Measurements from ENCODE around the gene ABO. TPM values are rescaled to one million over a fixed set of nuclear protein-coding genes. Genes with fewer than 3 reads are reported as not detected.
"Not testable (repeated sequence)": the region's sequence is repeated elsewhere in the genome, so short reads cannot be mapped to it uniquely, and the experiment has no call there.

Gene ABO
- total and polyA plus RNA-seq, 2 of the 8 experiments (the other 6 are each of a cell fraction or from before 2014, with no cell fraction given) = 0.03 TPM; not detected in 1

GRCh38 chr9:133231934-133232568 is 43.0 kb downstream of the ABO start:
- not testable (repeated sequence) for H3K9ac ChIP-seq (replicated peaks in 1 of 4; ENCODE audit: extremely low read depth in 1 of 4, low read depth in 3 of 4, low read length in 3 of 4); H3K56ac ChIP-seq (replicated peaks; ENCODE audit: insufficient read length, low read depth, low read length); H3K27ac ChIP-seq (ENCODE audit: low read depth, low read length); H2AFZ ChIP-seq (ENCODE audit: low read length); H3K79me2 ChIP-seq (ENCODE audit: control insufficient read depth in 1 of 2, insufficient read depth in 2 of 2, low read length in 2 of 2); H3K23ac ChIP-seq (ENCODE audit: insufficient read length); H3K36me3 ChIP-seq (ENCODE audit: control insufficient read depth in 2 of 4, insufficient read depth in 4 of 4, low read length in 3 of 4); H4K20me1 ChIP-seq (replicated peaks in 1 of 2; ENCODE audit: control insufficient read depth in 1 of 2, insufficient read depth in 2 of 2, low read length in 2 of 2); H3K4me1 ChIP-seq (replicated peaks in 1 of 4; ENCODE audit: control insufficient read depth in 3 of 4, insufficient read depth in 4 of 4, low read length in 3 of 4); H3K23me2 ChIP-seq (ENCODE audit: low read depth, low read length); H2BK120ac ChIP-seq (replicated peaks; ENCODE audit: low read depth, low read length); H3K18ac ChIP-seq (ENCODE audit: extremely low read depth, low read length); H3K4ac ChIP-seq (replicated peaks; ENCODE audit: insufficient read length, low read depth, low read length); H2BK5ac ChIP-seq (ENCODE audit: low read depth, low read length); FAIRE-seq; H4K8ac ChIP-seq (ENCODE audit: extremely low read depth, insufficient read depth, low read length); H3K27me3 ChIP-seq (replicated peaks in 1 of 4; ENCODE audit: control insufficient read depth in 3 of 4, extremely low read depth in 1 of 4, insufficient read depth in 3 of 4, low read length in 3 of 4); H4K5ac ChIP-seq (ENCODE audit: insufficient read length, low read depth, low read length); H3K4me2 ChIP-seq (ENCODE audit: insufficient read depth in 1 of 2, low read depth in 2 of 2, low read length in 2 of 2); H3K14ac ChIP-seq (ENCODE audit: insufficient read length); H4K91ac ChIP-seq (replicated peaks; ENCODE audit: insufficient read length, low read length); H3K9me3 ChIP-seq (ENCODE audit: insufficient read depth in 2 of 2, low read depth in 1 of 2, low read length in 1 of 2); H3K4me3 ChIP-seq (ENCODE audit: extremely low read depth in 1 of 4, insufficient read depth in 2 of 4, low read depth in 3 of 4, low read length in 4 of 4); H2BK12ac ChIP-seq (ENCODE audit: low read depth, low read length); H2BK20ac ChIP-seq (ENCODE audit: low read length); H2AK5ac ChIP-seq (ENCODE audit: low read depth, low read length); H3K79me1 ChIP-seq (ENCODE audit: low read depth, low read length); H2BK15ac ChIP-seq (ENCODE audit: low read length)
- CTCF ChIA-PET (ENCODE audit: partially characterized antibody) = interaction anchor here (0.7 to 1.3 kb wide), 2 partner anchors 43 to 44 kb away, joined by 3 read pairs; partner anchors contain the start of gene ABO
- POLR2A ChIA-PET (ENCODE audit: partially characterized antibody) = interaction anchor here (0.6 kb wide), 1 partner anchor 9 kb away, joined by 4 read pairs; no protein-coding TSS in a partner anchor
- 91% methylated on average over 24 of the region's 24 CpGs; no CpG with 5 or more reads in 1 of the 2 experiments for WGBS, 2 experiments (ENCODE audit: extremely low coverage in 1 of 2, insufficient coverage in 1 of 2, insufficient read length in 1 of 2, insufficient replicate concordance in 2 of 2, low coverage in 1 of 2, low lambda C conversion rate in 2 of 2, missing lambda C conversion rate in 1 of 2)
- DNase-seq (ENCODE audit: low read depth in 1 of 2, low spot score in 2 of 2) = peak in 1 of 2 experiments; percentile 16

GRCh38 chr9:133230514-133230913 is 44.5 kb downstream of the ABO start:
- H3K9ac ChIP-seq (replicated peaks in 1 of 4; ENCODE audit: extremely low read depth in 1 of 4, low read depth in 3 of 4, low read length in 3 of 4); H4K8ac ChIP-seq (ENCODE audit: extremely low read depth, insufficient read depth, low read length); H3K79me1 ChIP-seq (ENCODE audit: low read depth, low read length); H4K91ac ChIP-seq (replicated peaks; ENCODE audit: insufficient read length, low read length); H2BK120ac ChIP-seq (replicated peaks; ENCODE audit: low read depth, low read length); H2BK5ac ChIP-seq (ENCODE audit: low read depth, low read length); H3K14ac ChIP-seq (ENCODE audit: insufficient read length); H2BK12ac ChIP-seq (ENCODE audit: low read depth, low read length); H3K23me2 ChIP-seq (ENCODE audit: low read depth, low read length); H3K56ac ChIP-seq (replicated peaks; ENCODE audit: insufficient read length, low read depth, low read length); H3K9me3 ChIP-seq (ENCODE audit: insufficient read depth in 2 of 2, low read depth in 1 of 2, low read length in 1 of 2); H4K5ac ChIP-seq (ENCODE audit: insufficient read length, low read depth, low read length); H3K18ac ChIP-seq (ENCODE audit: extremely low read depth, low read length); H2AK5ac ChIP-seq (ENCODE audit: low read depth, low read length); H4K20me1 ChIP-seq (replicated peaks in 1 of 2; ENCODE audit: control insufficient read depth in 1 of 2, insufficient read depth in 2 of 2, low read length in 2 of 2); H3K4me3 ChIP-seq (ENCODE audit: extremely low read depth in 1 of 4, insufficient read depth in 2 of 4, low read depth in 3 of 4, low read length in 4 of 4); H3K36me3 ChIP-seq (ENCODE audit: control insufficient read depth in 2 of 4, insufficient read depth in 4 of 4, low read length in 3 of 4); H2BK15ac ChIP-seq (ENCODE audit: low read length); H3K4ac ChIP-seq (replicated peaks; ENCODE audit: insufficient read length, low read depth, low read length); H3K23ac ChIP-seq (ENCODE audit: insufficient read length); H3K4me1 ChIP-seq (replicated peaks in 1 of 4; ENCODE audit: control insufficient read depth in 3 of 4, insufficient read depth in 4 of 4, low read length in 3 of 4); H2AFZ ChIP-seq (ENCODE audit: low read length); H3K79me2 ChIP-seq (ENCODE audit: control insufficient read depth in 1 of 2, insufficient read depth in 2 of 2, low read length in 2 of 2); H3K4me2 ChIP-seq (ENCODE audit: insufficient read depth in 1 of 2, low read depth in 2 of 2, low read length in 2 of 2); H2BK20ac ChIP-seq (ENCODE audit: low read length); H3K27me3 ChIP-seq (replicated peaks in 1 of 4; ENCODE audit: control insufficient read depth in 3 of 4, extremely low read depth in 1 of 4, insufficient read depth in 3 of 4, low read length in 3 of 4); H3K27ac ChIP-seq (ENCODE audit: low read depth, low read length); POLR2A ChIA-PET (ENCODE audit: partially characterized antibody): not testable (repeated sequence)
- WGBS, 2 experiments (ENCODE audit: extremely low coverage in 1 of 2, insufficient coverage in 1 of 2, insufficient read length in 1 of 2, insufficient replicate concordance in 2 of 2, low coverage in 1 of 2, low lambda C conversion rate in 2 of 2, missing lambda C conversion rate in 1 of 2) = 80% methylated on average over 7 of the region's 7 CpGs; no CpG with 5 or more reads in 1 of the 2 experiments
- peak in 1 of 2 experiments; percentile 0 for DNase-seq (ENCODE audit: low read depth in 1 of 2, low spot score in 2 of 2)
- CTCF ChIA-PET (ENCODE audit: partially characterized antibody) = interaction anchor here (1.0 to 1.3 kb wide), 2 partner anchors 8 to 26 kb away, joined by 3 to 4 read pairs; no protein-coding TSS in a partner anchor
- peak; percentile 70 for FAIRE-seq
